Large intestine (tissue), 1 donor: Measurements from ENCODE around the gene AMACR. TPM values are rescaled to one million over a fixed set of nuclear protein-coding genes. Genes with fewer than 3 reads are reported as not detected.

Experiments
- polyA plus RNA-seq: library from polyadenylated mRNA; unstranded; fragments of 120-200 nt; gene quantifications from one replicate; pipeline ENCODE4 v1.2.1, GENCODE V29; 2013

Gene AMACR
- polyA plus RNA-seq, 1 donor: 59.5 TPM

Other genes with a start within 250 kb of the AMACR start
- gene ADAMTS12, start 116.1 kb downstream of the AMACR start, polyA plus RNA-seq: 4.2 TPM
- not detected for gene RXFP3, start 71.7 kb downstream of the AMACR start, polyA plus RNA-seq
- 0.12 TPM for gene SLC45A2, start 23.4 kb downstream of the AMACR start, polyA plus RNA-seq
- 35.6 TPM for gene C1QTNF3, start 35.2 kb upstream of the AMACR start, polyA plus RNA-seq